SH-SY5Y (cell line): ENCODE data around the gene NR1H4.

Experiments
- GATA2 ChIP-seq: IDR thresholded peaks from 2 replicates; pipeline ENCODE4 v1.6.1; 2011; ENCODE audit warnings: mild to moderate bottlenecking, low read depth, low read length
- GATA3 ChIP-seq: IDR thresholded peaks from 2 replicates; pipeline ENCODE4 v1.6.1; 2011; ENCODE audit warnings: low read depth, mild to moderate bottlenecking, low read length, moderate library complexity

The NR1H4 gene

DNA sequence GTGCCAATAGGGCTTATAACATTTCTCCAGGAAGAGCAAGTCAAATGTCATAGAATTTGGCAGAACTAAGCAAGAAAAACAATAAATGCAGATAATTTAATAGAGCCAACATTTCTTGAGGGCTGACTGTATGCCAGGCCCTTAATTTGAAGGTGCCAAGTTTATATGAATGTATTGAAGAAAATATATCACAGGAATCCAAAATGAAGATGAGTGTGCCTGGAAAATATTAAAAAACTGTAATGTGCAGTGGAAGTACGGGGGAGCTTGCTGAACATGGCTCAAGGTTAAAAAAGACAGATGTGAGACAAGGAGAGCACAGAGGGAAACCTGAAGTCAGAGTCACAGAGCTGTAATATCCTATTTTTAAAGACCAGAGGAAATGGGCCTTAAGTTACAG, 16.4 kb downstream of the NR1H4 start:
- no peak for TF ChIP-seq GATA3

DNA sequence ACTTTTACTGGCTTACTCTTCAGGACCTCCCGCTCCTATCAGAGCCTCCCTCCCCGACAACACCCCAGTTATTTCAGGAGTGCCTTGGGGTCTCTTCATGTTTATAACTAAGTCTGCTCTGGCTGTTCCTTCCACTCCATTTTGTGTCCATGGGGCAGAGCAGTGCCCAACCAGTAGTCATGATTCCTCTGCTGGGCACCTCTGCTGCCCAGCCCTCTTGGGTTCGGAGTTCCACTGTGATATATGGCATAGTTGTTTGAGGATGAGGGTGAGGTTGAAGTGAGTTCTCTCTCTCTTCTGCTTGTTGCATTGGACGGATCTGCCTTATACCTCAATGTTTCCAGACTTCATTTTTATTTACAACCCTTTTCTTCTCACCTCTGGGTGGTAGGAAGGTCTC, 17.4 kb downstream of the NR1H4 start:
- TF ChIP-seq GATA2 (no peak), GATA3 (no peak)

DNA sequence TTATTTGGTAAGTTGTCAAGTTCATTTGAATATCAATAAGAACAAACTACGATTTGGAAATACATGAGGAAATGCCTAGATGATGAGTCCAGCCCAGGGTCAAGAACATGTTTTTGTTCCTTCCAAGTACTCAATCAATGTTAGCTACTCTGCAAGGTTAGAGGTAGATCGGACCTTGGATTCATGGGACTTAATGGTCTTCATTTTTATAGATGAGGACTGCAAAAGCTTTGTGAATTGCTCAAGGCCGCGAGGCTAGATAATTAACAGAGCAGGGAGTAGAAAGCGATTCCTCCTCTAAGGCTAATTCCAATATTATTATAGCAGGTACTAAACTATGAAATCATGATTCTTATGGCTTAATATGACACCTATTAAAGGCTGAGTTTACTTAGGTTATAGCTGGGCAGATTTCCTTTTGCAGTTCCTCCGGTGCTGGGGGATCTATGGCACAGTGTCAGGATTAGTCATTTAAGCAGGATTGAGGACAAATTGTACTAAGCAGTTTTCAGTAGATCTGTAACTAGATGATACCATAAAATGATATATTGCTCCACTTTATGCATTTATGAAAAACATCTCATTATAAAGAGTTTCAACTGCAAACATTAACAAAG, 19.8 kb downstream of the NR1H4 start:
- no peak for TF ChIP-seq GATA2
- no peak for TF ChIP-seq GATA3

DNA sequence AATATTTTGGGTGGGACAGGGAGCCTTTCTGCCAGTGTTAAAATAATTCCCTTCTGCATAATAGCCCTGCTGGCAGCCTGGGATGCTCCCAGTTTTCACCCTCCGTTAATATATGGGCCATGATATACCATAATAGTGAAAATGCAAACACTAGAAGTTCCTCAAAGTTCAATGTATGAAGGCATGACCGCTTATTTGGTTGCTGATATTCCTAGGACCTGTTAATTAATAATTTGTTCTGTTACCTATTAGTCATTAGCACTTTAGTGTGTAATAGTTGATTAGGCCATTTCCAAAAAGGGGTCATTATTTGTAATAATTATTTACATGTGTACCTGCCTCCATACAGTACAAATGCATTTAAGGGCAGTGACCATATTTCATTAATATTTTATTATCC, 20.4 kb downstream of the NR1H4 start:
- TF ChIP-seq GATA2 (no peak), GATA3 (no peak)

DNA sequence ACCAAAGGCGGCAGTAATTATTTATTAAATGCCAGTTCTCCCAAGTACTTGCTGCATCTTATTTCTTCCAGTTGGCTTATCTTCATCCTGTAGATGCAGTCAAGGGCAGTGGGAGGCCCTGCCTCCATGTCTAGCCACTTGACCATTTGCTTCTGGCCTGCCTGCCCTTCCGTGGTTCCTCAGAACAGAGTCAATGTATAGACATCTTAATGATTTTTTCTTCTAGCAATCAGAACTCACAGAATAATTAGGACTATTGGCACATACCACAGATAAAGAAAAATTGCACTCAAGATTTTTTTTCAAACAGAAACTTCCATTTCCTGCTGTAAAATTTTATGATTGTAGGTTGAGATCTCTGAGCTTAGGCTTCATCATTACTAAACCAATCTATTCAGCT, 20.9 kb downstream of the NR1H4 start:
- TF ChIP-seq GATA3 (no peak), GATA2 (no peak)

DNA sequence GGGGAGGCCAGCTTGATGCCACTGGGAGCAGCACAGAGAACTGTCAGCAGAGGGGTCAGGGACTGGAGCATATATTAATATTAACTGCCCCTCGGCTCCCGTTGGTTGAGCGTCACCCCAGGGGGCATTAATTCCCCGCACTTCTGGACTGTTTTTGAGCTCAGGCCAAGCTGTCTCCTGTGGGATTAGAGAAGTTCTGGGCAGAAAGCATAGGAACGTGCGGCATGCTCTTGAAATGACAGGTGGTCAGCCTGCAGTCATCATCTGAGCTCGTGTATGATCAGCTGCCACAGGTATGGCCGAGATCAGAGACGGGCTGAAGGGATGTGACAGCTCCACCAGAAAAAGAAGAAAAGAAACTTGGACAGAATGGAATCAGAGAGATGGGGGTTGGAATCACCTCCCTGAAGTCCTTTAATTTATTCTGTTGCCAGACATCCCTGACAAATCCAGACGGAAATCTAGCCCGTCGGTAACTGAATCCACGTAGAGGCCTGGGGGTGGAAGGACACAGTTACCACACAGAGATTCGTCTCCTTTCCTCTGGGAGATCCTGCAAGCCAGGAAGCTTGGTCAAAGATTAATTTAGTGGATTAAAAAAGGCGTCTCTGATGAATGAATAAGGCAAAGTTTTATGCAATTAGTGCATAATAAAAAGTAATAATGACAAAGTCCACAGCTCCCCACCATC, 23.6 kb downstream of the NR1H4 start:
- TF ChIP-seq GATA3 (no peak), GATA2 (no peak)

DNA sequence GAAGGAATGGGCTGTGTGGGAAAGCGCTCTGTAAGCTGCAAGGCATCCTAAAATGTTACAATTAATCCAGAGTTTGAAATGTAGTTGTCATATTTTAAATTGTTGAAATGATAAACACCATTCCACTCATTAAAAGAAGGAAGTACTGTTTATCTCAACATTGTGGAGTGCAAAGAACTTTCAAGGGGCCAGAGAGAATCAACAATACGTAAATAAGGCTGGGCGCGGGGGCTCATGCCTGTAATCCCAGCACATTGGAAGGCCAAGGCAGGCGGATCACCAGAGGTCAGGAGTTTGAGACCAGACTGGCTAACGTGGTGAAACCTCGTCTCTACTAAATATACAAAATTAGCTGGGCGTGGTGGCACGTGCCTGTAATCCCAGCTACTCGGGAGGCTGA, 24.5 kb downstream of the NR1H4 start:
- TF ChIP-seq GATA3 = no peak
- TF ChIP-seq GATA2 = no peak

DNA sequence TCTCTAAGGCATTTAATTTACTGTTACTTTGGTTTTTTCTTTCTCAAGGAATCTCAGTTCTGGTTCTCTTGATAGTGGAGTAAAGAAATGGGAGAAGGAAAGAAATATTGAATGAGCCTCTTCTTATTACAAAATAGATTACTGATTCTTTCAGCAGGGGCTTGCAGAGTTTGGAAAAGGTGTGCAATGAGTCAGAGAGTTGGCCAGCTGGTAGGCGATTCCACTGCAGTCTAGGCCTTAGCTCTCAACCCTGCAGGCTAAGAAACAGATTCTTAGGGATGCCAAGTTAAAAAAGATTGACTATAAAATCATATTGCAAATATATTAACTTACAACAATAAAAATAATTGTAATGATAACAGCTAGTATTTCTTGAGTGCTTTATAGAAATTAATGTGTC, 25.8 kb downstream of the NR1H4 start:
- TF ChIP-seq GATA2 = no peak
- no peak for TF ChIP-seq GATA3

DNA sequence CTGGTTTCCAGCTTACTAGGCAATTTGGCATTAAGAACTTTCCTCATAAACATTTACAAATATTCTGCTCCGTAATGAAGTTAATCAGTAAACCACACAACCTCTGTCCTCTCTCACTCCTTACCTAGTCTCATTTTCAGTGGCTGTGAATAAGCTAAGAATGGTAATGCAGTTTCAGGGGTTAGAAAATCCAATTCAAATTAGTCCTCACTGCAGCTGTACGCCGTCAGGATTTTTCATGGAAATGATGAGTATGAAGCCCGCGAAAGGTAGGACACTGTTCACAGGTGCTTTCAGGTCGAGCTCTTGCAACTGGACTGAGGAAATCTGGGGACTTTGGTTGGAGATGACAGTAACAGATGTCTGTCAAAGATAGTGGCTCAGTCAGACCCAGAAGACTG, 29.6 kb downstream of the NR1H4 start:
- no peak for TF ChIP-seq GATA2

DNA sequence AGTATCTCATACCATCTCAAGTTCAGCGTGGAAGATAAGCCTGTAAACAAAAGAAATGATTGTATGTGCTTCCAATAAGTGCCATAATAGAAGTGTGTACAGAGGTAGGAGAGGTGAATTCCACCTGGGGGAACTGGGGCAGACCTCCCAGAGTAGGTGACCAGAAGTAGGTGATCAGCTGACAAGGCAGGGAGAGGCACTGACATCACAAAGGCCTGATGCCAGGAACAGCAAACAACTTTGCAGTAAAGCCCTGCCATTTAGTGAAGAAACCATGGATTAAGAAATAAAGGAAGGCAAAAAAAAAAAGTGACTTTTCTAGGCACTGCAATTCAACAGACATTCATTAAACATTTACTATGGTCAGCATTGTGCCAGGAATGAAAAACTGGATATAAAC, 31.1 kb downstream of the NR1H4 start:
- TF ChIP-seq GATA3 = no peak
- no peak for TF ChIP-seq GATA2

DNA sequence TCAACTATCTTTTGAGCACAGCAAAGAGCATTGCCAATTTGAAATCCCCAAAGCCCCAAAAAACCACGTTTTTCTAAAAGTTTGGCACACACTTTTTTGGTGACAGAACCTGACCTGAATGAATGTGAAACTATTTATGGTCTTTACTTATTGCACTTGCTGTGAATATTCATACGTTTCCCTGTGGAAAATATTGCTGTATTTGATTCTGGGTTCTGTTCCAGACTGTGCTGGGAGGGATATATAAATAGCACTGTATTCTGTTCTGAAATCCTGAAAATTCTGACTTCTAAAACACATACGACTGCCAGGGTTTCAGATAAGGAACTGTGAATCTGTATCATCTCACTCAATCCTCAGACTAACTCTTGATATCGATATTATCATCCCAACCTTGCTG, 35.1 kb downstream of the NR1H4 start:
- TF ChIP-seq GATA3 = no peak
- TF ChIP-seq GATA2 = no peak

DNA sequence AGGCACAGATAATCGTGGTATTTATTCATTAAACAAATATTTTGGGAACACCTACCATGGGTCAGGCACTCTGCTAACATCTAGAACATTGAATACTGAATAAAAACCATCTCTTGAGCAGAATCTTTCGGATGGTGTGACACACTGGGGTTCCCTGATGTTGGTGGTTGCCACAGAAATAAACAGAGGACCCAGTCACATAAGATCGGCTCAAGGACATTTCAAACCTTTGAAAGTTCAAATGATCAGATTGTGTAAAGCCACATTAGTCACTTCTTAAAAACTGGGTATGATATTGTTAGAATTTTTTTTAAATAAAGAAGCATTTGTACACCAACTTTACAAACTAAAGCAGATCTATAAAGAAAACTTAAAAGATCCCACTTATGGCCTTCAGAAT, 39.0 kb downstream of the NR1H4 start:
- TF ChIP-seq GATA3 = no peak
- no peak for TF ChIP-seq GATA2

DNA sequence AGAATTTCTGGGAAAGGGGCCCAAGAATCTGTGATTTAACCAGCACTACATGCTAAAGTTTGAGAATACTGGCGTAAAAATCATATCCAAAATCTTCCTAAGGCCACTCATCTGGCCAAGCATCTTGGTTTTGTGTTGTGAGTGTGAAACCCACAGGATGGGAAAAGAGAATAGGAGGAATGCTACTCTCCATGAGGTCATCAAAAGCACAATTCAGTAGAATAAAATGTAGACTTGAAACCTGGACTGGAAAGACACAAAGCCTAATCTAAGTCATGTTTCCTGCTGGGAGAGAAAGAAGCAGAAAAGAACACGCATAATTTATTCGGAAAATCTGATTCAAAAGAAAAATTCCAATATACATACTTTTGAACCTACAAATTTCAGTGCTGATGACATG, 42.3 kb downstream of the NR1H4 start:
- TF ChIP-seq GATA2 (no peak), GATA3 (no peak)

DNA sequence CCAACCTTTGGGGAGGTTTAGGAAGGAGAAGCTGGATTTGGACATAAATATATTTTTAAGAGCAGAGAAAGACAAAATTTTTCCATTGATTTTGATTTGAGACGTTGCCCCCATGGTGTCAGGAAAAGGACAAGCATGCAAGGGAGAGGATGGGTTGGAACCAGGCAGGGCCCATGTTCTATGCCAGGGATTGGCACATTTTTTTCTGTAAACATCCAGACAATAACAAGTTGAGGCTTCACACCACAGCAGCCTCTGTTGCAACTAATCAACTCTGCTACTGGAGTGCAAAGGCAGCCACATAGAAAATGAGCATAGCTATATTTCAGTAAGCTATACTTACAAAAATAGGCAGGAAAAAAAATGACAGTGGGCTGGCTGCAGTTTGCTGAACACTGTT, 44.7 kb downstream of the NR1H4 start:
- no peak for TF ChIP-seq GATA2
- TF ChIP-seq GATA3 = no peak

DNA sequence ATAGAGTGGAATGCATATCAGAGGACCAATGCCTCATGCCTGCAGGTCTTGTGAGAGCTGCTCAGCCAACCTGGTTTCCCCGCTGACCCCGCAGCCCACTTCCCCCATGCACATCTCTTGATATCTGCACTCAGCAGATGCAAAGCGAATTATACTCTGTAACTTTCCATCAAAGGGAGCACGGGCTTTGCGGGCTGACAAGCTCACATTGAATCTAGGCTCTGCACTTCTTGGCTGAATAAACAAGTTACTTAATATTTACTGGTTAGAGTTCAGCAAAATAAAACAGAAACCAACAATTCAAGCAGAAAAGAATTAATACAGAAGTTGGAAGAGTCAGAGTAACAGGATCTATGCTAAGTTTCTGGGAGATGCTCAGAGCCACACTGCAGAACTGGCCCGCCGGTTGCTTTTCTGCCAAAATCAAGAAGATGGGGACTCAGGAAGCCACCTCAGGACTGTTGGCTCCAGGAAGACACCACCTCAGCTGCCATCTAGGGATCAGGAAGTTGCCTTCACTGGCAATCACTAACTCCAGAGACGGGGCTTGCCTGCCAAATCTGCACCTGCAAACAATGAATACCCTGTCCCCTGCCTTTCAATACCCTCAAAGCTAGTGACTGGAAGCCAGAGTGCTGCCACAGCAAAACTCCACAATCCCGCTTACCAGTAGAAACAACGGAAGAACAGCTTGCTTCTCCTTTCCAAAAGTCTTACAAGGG, 46.5 kb downstream of the NR1H4 start:
- no peak for TF ChIP-seq GATA2
- no peak for TF ChIP-seq GATA3

DNA sequence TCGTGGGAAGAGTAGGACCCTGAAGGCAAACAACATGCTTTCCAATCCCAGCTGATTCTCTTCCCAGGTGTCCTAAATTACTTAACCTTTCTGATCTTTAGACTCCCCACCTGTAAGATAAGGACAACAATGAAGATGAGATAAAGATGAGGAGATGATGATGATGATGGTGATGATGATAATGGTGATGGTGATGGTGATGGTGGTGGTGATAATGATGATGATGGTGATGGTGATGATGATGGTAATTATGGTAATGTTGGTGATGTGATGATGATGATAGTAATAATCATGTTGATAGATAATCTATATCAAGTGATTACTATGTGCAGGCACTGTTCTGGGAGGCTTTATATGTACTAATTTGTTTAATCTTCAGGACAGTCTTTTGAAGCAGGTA, 48.3 kb downstream of the NR1H4 start:
- no peak for TF ChIP-seq GATA3
- no peak for TF ChIP-seq GATA2
